RWPE1 (cell line): ENCODE data around the gene HASPIN.

Source experiments
- CTCF ChIA-PET: fragments of 350-600 bp; sonication (Branson Sonifier 250); formaldehyde crosslinking; extraction: SDS; loops from one replicate; lab custom pipeline; 2021; lab: Yijun Ruan, JAX
- POLR2A ChIA-PET: fragments of 400-600 bp; formaldehyde crosslinking; extraction: SDS; loops from one replicate; lab custom pipeline; 2020; ENCODE audit warnings: antibody characterized with exemption; ENCODE audit not compliant: low non-redundant PET; lab: Yijun Ruan, JAX
- DNase-seq: peaks from one replicate; pipeline ENCODE4 v3.0.0; 2012; ENCODE audit warnings: low spot score
- H3K27ac ChIP-seq: fragments of 450-650 bp; 2 replicates; pipeline ENCODE4 v1.5.1; 2017
- TF ChIP-seq, protein P1 (sequence below): fragments of 450-650 bp; conservative IDR thresholded peaks from 2 replicates; pipeline ENCODE4 v1.5.1; 2017; ENCODE audit warnings: low read depth, mild to moderate bottlenecking

HASPIN gene

GRCh38 chr17:3763777-3764170, 40.1 kb downstream of the HASPIN start:
- ChIA-PET POLR2A (no interaction called here), CTCF (no interaction called here)
- no peak for DNase-seq
- TF ChIP-seq, protein P1, sequence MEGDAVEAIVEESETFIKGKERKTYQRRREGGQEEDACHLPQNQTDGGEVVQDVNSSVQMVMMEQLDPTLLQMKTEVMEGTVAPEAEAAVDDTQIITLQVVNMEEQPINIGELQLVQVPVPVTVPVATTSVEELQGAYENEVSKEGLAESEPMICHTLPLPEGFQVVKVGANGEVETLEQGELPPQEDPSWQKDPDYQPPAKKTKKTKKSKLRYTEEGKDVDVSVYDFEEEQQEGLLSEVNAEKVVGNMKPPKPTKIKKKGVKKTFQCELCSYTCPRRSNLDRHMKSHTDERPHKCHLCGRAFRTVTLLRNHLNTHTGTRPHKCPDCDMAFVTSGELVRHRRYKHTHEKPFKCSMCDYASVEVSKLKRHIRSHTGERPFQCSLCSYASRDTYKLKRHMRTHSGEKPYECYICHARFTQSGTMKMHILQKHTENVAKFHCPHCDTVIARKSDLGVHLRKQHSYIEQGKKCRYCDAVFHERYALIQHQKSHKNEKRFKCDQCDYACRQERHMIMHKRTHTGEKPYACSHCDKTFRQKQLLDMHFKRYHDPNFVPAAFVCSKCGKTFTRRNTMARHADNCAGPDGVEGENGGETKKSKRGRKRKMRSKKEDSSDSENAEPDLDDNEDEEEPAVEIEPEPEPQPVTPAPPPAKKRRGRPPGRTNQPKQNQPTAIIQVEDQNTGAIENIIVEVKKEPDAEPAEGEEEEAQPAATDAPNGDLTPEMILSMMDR, result no peak
- H3K27ac ChIP-seq, result no peak overlapping the region

- ChIA-PET CTCF (no interaction called here), POLR2A (no interaction called here)
- no peak for DNase-seq
- no peak overlapping the region for H3K27ac ChIP-seq
- TF ChIP-seq, protein P1, result no peak
These were observed 42.3 kb downstream of the HASPIN start for GRCh38 chr17:3765981-3766380.

- H3K27ac ChIP-seq, result no peak overlapping the region
- TF ChIP-seq, protein P1, result no peak
- DNase-seq, result no peak
- CTCF ChIA-PET, result no interaction called here
- POLR2A ChIA-PET, result no interaction called here
These were observed 43.1 kb downstream of the HASPIN start for GRCh38 chr17:3766779-3767178.

GRCh38 chr17:3768341-3768740, 44.6 kb downstream of the HASPIN start:
- no peak overlapping the region for H3K27ac ChIP-seq
- CTCF ChIA-PET, result no interaction called here
- TF ChIP-seq, protein P1, result no peak
- no peak for DNase-seq
- POLR2A ChIA-PET, result no interaction called here

DNA sequence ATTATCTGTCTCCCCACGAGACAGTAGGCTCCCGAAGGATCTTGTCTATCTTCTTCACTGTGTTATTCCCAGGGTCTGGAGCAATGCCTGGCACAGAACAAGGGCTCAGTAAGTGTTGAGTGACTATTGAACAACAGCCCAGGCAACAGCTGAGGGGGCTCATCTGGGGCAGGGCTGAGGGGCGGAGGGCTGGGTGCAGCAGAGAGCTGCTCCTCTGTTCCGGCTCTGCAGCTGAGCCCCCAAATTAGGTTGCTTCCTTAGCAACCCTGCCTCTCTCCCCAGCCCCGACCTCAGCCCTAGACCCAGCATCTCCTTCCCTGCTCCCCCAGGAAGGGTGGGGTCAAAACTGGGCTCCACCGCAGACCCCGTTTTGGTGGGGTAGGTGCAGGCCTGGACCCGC, 45.1 kb downstream of the HASPIN start:
- no peak overlapping the region for H3K27ac ChIP-seq
- ChIA-PET POLR2A (no interaction called here), CTCF (interaction anchor here (0.5 kb wide), 1 partner anchor 57 kb away, joined by 3 read pairs; no protein-coding TSS in a partner anchor)
- TF ChIP-seq, protein P1, result no peak
- DNase-seq, result no peak

- POLR2A ChIA-PET, result no interaction called here
These were observed 46.8 kb downstream of the HASPIN start for GRCh38 chr17:3770466-3770865.

More at GRCh38 chr17:3770466-3770865, 46.8 kb downstream of the HASPIN start:
- TF ChIP-seq, protein P1, result no peak
- CTCF ChIA-PET, result interaction anchor here (0.6 to 1.4 kb wide), 2 partner anchors 33 to 902 kb away, joined by 3 read pairs; no protein-coding TSS in a partner anchor
- no peak for DNase-seq
- no peak overlapping the region for H3K27ac ChIP-seq
